Adrenal gland (tissue), 19 donors: ENCODE data around the gene CLASP1. TPM values are rescaled to one million over a fixed set of nuclear protein-coding genes. Genes with fewer than 3 reads are reported as not detected.
A peak's percentile ranks its signal among the peaks of the same experiment; 100 is the strongest.

ENCODE experiments used
- DNase-seq, 7 donors: peaks; one replicate each; pipeline ENCODE4 v3.0.0-alpha.2; 2019 to 2020
- H3K27ac ChIP-seq, 5 donors: fragments of 200-600 bp; sonication (generic) in 4 of 5; 1 replicate in 3 of 5; 2 replicates in 2 of 5; pipeline versions ENCODE4 v1.5.1 to v1.8.0; 2016 to 2020; ENCODE audit warnings: mild to moderate bottlenecking in 1 of 5
- H3K27me3 ChIP-seq: fragments of 200-600 bp; 2 replicates; pipeline ENCODE4 v1.8.0; 2021
- H3K36me3 ChIP-seq, 2 donors: fragments of 200-600 bp; replicated peaks in 1 of 2; 1 replicate in 1 of 2; 2 replicates in 1 of 2; pipeline versions ENCODE4 v1.5.1 to v1.8.0; 2018 to 2022
- H3K4me1 ChIP-seq, 2 donors: fragments of 200-600 bp; replicated peaks in 1 of 2; 1 replicate in 1 of 2; 2 replicates in 1 of 2; pipeline versions ENCODE4 v1.5.1 to v1.8.0; 2018 to 2021
- H3K4me3 ChIP-seq, 4 donors: fragments of 200-600 bp; sonication (generic) in 3 of 4; one replicate each; pipeline ENCODE4 v1.5.1; 2016 to 2018
- H3K9me3 ChIP-seq, 3 donors: fragments of 200-600 bp; sonication (generic) in 1 of 3; replicated peaks in 1 of 3; 1 replicate in 2 of 3; 2 replicates in 1 of 3; pipeline versions ENCODE4 v1.5.1 to v1.8.0; 2016 to 2021
- CTCF ChIP-seq, 6 experiments: fragments of 450-650 bp in 4 of 6; fragments of 200-600 bp in 2 of 6; sonication (generic) in 1 of 6; IDR thresholded peaks; 1 replicate in 5 of 6; 2 replicates in 1 of 6; pipeline versions ENCODE4 v1.5.1 to v1.8.0; 2016 to 2021; ENCODE audit warnings: antibody characterized with exemption in 6 of 6, mild to moderate bottlenecking in 2 of 6, moderate library complexity in 1 of 6
- POLR2A ChIP-seq, 2 donors: fragments of 450-650 bp; IDR thresholded peaks; one replicate each; pipeline ENCODE4 v1.6.1; 2017; ENCODE audit warnings: antibody characterized with exemption in 2 of 2, mild to moderate bottlenecking in 2 of 2, moderate library complexity in 1 of 2
- WGBS, 4 donors: extraction: QIAGEN DNeasy Blood & Tissue Kit in 2 of 4; methylation state at CpG; one replicate each; pipeline versions ENCODE4 v1.1.5 to v1.1.7; 2013 to 2017; 5-methylcytosine and 5-hydroxymethylcytosine counted together
- intact Hi-C, 2 donors: fragments of 100-400 bp; cut with DNase I; formaldehyde crosslinking; loops; one replicate each; pipeline versions ENCODE4 v1.14.1 to v1.15.0; 2022 to 2023
- long read RNA-seq, 10 donors: library from polyadenylated mRNA in 3 of 10; unstranded in 2 of 10; stranded (forward) in 1 of 10; transcript quantifications; one replicate each; pipeline ENCODE4 v2.0.0 and lab custom pipeline, GENCODE V29; 2021 to 2026
- polyA plus RNA-seq, 3 donors: library from polyadenylated mRNA; stranded (reverse); fragments of 200-250 nt in 2 of 3; fragments of 350-450 nt in 1 of 3; fragmentation: Illumina TruSeq in 1 of 3; extraction: RNeasy Lipid Tissue Mini Kit (QIAGEN cat#74804) in 1 of 3; gene quantifications; one replicate each; pipeline ENCODE4 v1.2.3, GENCODE V29; 2013 to 2014
- total RNA-seq, 9 donors: library from RNA; depleted of rRNA in 4 of 9; stranded (reverse); fragments of >200 nt in 4 of 9; fragments of 120-200 nt in 1 of 9; fragmentation: NEBNext Ultra II Directional in 1 of 9; extraction: Animal tissue kit (Norgen Biotek cat#: 25700) in 1 of 9; gene quantifications; one replicate each; pipeline versions ENCODE4 v1.1.0 to v1.2.4, GENCODE V29; 2013 to 2023
- donor health status: healthy with polysubstance abuse.
- donor health status: Bipolar disorder and iron deficiency.
- donor health status: DM: yes; HTN: yes; CAD: no.
- donor health status: DM: no; HTN: no; CAD: no.
- donor health status: DM: no; HTN: no; CAD: no.
- donor health status: DM: yes; HTN: yes; CAD: no.

Gene CLASP1
- 10 to 100 TPM; 38.4 to 66.1 (median 54.8) TPM for total RNA-seq
- polyA plus RNA-seq = 10 to 100 TPM; 14.9 to 24.3 (median 17.9) TPM
- long read RNA-seq, donor 1 = 0 reads
- long read RNA-seq, donor 2 = 0 reads
- long read RNA-seq, donor 3, partial matches to known transcripts = 6 of 6 reads
- long read RNA-seq, donor 3, other reads (novel, unspliced or antisense) = 0 of 6 reads
- long read RNA-seq, donor 4, partial matches to known transcripts = 2 of 9 reads
- long read RNA-seq, donor 4, other reads (novel, unspliced or antisense) = 7 of 9 reads
- long read RNA-seq, donor 5, partial matches to known transcripts = 12 of 22 reads
- long read RNA-seq, donor 5, other reads (novel, unspliced or antisense) = 10 of 22 reads
- long read RNA-seq, donor 6, partial matches to known transcripts = 0 of 8 reads
- long read RNA-seq, donor 6, other reads (novel, unspliced or antisense) = 8 of 8 reads
- long read RNA-seq, donor 7 = 0 reads
- long read RNA-seq, donor 8, partial matches to known transcripts = 11 of 11 reads
- long read RNA-seq, donor 8, other reads (novel, unspliced or antisense) = 0 of 11 reads
- long read RNA-seq, donor 9 = 0 reads
- long read RNA-seq, donor 10, partial matches to known transcripts = 5 of 5 reads
- long read RNA-seq, donor 10, other reads (novel, unspliced or antisense) = 0 of 5 reads

- Histone ChIP-seq H3K4me3 (peak within 1 kb of the TSS; percentile 60 to 82 (median 68)), H3K27me3 (no peaks in the 10 kb centered on the region), H3K27ac (peak within 1 kb of the TSS; percentile 76 to 97 (median 92)), H3K36me3 (no peaks in the 10 kb centered on the region), H3K9me3 (no peaks in the 10 kb centered on the region), H3K4me1 (peaks cover 20 to 54% of the 10 kb centered on the region in 2 donors)
- TF ChIP-seq POLR2A (IDR thresholded peaks at IDR 0.05) (peak in 1 of 2 donors; percentile 87), CTCF (IDR thresholded peaks at IDR 0.05) (no peak)
- peak in 4 of 7 donors; percentile 63 to 79 (median 74) for DNase-seq
- WGBS, 4 donors = 0 to 1% (median 1%) methylated on average over 19 to 36 of the region's 36 CpGs
- intact Hi-C loops = loop anchor here (5.0 to 10.0 kb wide), 2 partner anchors 114 to 117 kb away; partner anchors contain the start of gene RNU4ATAC (in 2 of the 2)
Measured at GRCh38 chr2:121649149-121649595, at the start of gene CLASP1. TSS of gene CLASP1 (minus strand) at chr2:121649462. CDS start at chr2:121605895, 43,567 bp downstream.

- H3K9me3 ChIP-seq = no peaks in the 10 kb centered on the region
- no peaks in the 10 kb centered on the region for H3K27me3 ChIP-seq
- intact Hi-C loops = no loop called here
- peaks cover 0 to 7% of the 10 kb centered on the region in 2 donors for H3K4me1 ChIP-seq
- peak in 1 of 7 donors; percentile 39 for DNase-seq
- no peaks in the 10 kb centered on the region for H3K36me3 ChIP-seq
- WGBS, 4 donors = 79 to 85% (median 84%) methylated on average over 11 of the region's 11 CpGs
- H3K4me3 ChIP-seq = no peak overlapping the region
- TF ChIP-seq CTCF (IDR thresholded peaks at IDR 0.05) (no peak), POLR2A (IDR thresholded peaks at IDR 0.05) (no peak)
- no peak overlapping the region for H3K27ac ChIP-seq
Measured at GRCh38 chr2:121698318-121698930, 49.2 kb upstream of the CLASP1 start.

- Histone ChIP-seq H3K36me3 (no peaks in the 10 kb centered on the region), H3K27me3 (no peaks in the 10 kb centered on the region), H3K4me3 (no peak overlapping the region), H3K27ac (peak overlapping the region in 1 of 5 donors; percentile 47), H3K9me3 (no peaks in the 10 kb centered on the region), H3K4me1 (peaks cover 0 to 7% of the 10 kb centered on the region in 2 donors)
- TF ChIP-seq POLR2A (IDR thresholded peaks at IDR 0.05) = no peak
- TF ChIP-seq CTCF (IDR thresholded peaks at IDR 0.05) = no peak
- intact Hi-C loops = no loop called here
- peak in 2 of 7 donors; percentile 10 to 55 for DNase-seq
- WGBS, 4 donors = 40 to 54% (median 46%) methylated on average over 4 of the region's 4 CpGs
Measured at GRCh38 chr2:121697108-121697631, 47.9 kb upstream of the CLASP1 start.
